Prostate gland (tissue), 2 donors: ENCODE data around the gene JMJD7. TPM values are rescaled to one million over a fixed set of nuclear protein-coding genes. Genes with fewer than 3 reads are reported as not detected.

Experiments
- DNase-seq: peaks from one replicate; pipeline ENCODE4 v3.0.0-alpha.2; 2019; ENCODE audit warnings: low spot score
- H3K27ac ChIP-seq, 2 donors: fragments of 200-600 bp; sonication (generic); 2 replicates each; pipeline ENCODE4 v1.5.1; 2017 to 2019
- H3K27me3 ChIP-seq: fragments of 200-600 bp; sonication (generic); replicated peaks from 2 replicates; pipeline ENCODE4 v1.5.1; 2019; ENCODE audit not compliant: insufficient read depth
- H3K36me3 ChIP-seq, 2 donors: fragments of 200-600 bp; sonication (generic); 1 replicate in 1 of 2; 2 replicates in 1 of 2; pipeline versions ENCODE4 v1.5.1 to v1.8.1; 2017 to 2019
- H3K4me1 ChIP-seq: fragments of 200-600 bp; sonication (generic); replicated peaks from 2 replicates; pipeline ENCODE4 v1.5.1; 2019
- H3K4me3 ChIP-seq, 2 donors: fragments of 200-600 bp; sonication (generic); 2 replicates each; pipeline ENCODE4 v1.5.1; 2017 to 2019
- H3K9me3 ChIP-seq: fragments of 200-600 bp; sonication (generic); 2 replicates; pipeline ENCODE4 v1.5.1; 2017
- CTCF ChIP-seq, 4 experiments: fragments of 200-600 bp in 2 of 4; fragments of 450-650 bp in 2 of 4; sonication (generic) in 2 of 4; IDR thresholded peaks; 1 replicate in 3 of 4; 2 replicates in 1 of 4; pipeline ENCODE4 v1.5.1; 2016 to 2019; ENCODE audit warnings: antibody characterized with exemption in 4 of 4, mild to moderate bottlenecking in 2 of 4, moderate library complexity in 2 of 4
- POLR2A ChIP-seq: fragments of 450-650 bp; IDR thresholded peaks from one replicate; pipeline ENCODE4 v1.6.1; 2016; ENCODE audit warnings: antibody characterized with exemption, mild to moderate bottlenecking
- POLR2AphosphoS5 ChIP-seq: sonication (generic); formaldehyde crosslinking; IDR thresholded peaks from one replicate; pipeline ENCODE4 v1.6.1; 2017; ENCODE audit warnings: antibody characterized with exemption
- WGBS: methylation state at CpG from one replicate; pipeline ENCODE4 v1.1.5; 2018; 5-methylcytosine and 5-hydroxymethylcytosine counted together
- intact Hi-C: fragments of 100-400 bp; cut with DNase I; formaldehyde crosslinking; loops from one replicate; pipeline ENCODE4 v1.14.2; 2022
- total RNA-seq, 2 donors: library from RNA; depleted of rRNA; stranded (reverse); fragments of >200 nt; gene quantifications; one replicate each; pipeline ENCODE4 v1.1.0, GENCODE V29; 2016

Gene JMJD7
- total RNA-seq, 2 donors from 2014 or later = 20.7 to 56.6 TPM

DNA sequence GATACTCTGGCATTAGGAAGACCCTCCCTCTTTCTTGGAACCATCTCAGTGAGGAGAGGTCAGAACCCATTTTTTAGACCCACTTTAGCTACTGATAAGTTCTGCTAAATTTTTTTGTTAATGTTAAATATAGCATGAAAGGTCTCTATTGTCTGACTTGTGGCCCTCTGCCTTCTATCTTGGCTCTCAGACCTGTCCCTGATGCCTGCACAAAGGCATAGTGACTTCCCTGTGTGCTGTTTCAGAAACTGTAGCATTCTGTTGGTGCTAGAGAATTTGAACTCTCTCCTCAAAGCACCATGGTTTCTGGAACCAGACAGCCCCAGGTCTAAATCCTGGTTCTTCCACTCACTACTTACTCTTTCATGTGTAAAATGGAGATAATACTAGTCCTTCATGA is 38.2 kb upstream of the JMJD7 start:
- Histone ChIP-seq H3K27ac (no peak overlapping the region), H3K9me3 (no peaks in the 10 kb centered on the region), H3K36me3 (no peaks in the 10 kb centered on the region), H3K27me3 (no peaks in the 10 kb centered on the region), H3K4me1 (no peaks in the 10 kb centered on the region), H3K4me3 (no peak overlapping the region)
- TF ChIP-seq POLR2AphosphoS5 (no peak), POLR2A (no peak), CTCF (IDR thresholded peaks at IDR 0.05) (no peak)
- no peak for DNase-seq
- intact Hi-C loops = no loop called here

- Histone ChIP-seq H3K36me3 (no peaks in the 10 kb centered on the region), H3K9me3 (no peaks in the 10 kb centered on the region), H3K27ac (no peak overlapping the region), H3K27me3 (no peaks in the 10 kb centered on the region), H3K4me3 (no peak overlapping the region), H3K4me1 (no peaks in the 10 kb centered on the region)
- no peak for TF ChIP-seq CTCF (IDR thresholded peaks at IDR 0.05)
- no peak for TF ChIP-seq POLR2AphosphoS5
- TF ChIP-seq POLR2A = no peak
- 78% methylated on average over 3 of the region's 3 CpGs for WGBS
- intact Hi-C loops = no loop called here
- no peak for DNase-seq
Observed at GRCh38 chr15:41790169-41790568, 37.7 kb upstream of the JMJD7 start.

DNA sequence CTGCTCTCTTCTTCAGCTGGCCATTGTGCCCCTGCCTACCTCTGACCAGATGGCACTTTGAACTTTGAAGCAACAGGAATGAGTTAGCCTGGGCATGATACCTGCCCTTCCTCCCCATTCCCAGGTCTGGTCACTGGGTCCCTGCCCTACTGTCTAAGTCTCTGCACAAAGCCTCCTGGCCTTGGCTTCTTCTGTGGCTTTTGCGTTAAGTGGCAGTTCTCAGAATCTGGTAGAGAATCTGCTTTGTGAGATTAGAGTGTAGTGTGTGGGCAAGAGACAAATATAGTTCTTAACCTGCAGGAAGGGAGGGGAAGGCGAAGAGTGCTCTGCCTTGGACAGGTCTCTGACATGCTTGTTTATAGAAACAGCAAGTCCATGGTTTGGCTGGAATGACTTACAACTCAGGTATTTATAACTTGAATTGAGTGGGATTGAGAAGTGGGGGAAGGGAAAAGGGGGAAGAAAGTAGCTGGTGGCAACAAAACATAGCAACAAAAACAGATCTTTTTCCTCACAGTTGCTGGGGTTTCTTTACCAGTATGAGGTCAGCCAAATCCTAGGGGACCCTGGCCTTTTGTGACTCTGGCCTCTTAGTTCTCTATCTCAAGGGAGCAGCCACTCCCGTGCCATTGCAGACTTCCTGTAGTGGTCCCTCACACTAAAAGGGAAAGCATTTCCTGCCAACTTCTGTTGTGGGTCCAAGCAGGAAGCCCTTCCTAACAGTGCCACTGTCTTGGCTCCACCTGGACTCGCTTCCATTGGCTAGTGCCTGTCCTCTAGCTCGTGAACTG is 36.9 kb upstream of the JMJD7 start:
- Histone ChIP-seq H3K9me3 (no peaks in the 10 kb centered on the region), H3K36me3 (no peaks in the 10 kb centered on the region), H3K4me3 (no peak overlapping the region), H3K27ac (no peak overlapping the region), H3K4me1 (no peaks in the 10 kb centered on the region), H3K27me3 (no peaks in the 10 kb centered on the region)
- TF ChIP-seq POLR2A = no peak
- peak; percentile 29 for TF ChIP-seq POLR2AphosphoS5
- WGBS = 52% methylated on average over 5 of the region's 5 CpGs
- no peak for DNase-seq
- intact Hi-C loops = no loop called here

DNA sequence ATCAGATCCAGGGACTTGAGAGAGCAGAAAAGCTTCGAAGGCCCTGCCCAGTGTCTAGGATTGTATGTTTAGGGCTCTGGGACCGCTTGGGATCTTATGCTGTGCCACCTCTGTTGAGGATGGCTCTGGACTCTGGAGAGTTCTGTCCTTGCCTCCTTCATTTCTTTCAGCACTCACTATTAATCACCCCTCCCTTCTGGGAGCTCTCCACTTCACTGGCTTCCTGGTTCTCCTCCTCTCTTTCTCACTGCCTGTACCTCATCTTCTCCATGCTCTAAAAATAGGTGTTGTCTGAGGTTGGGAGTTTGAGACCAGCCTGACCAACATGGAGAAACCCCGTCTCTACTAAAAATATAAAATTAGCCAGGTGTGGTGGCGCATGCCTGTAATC is 36.4 kb upstream of the JMJD7 start:
- TF ChIP-seq CTCF (IDR thresholded peaks at IDR 0.05) = no peak
- no peak for TF ChIP-seq POLR2A
- no peak for TF ChIP-seq POLR2AphosphoS5
- Histone ChIP-seq H3K27me3 (no peaks in the 10 kb centered on the region), H3K9me3 (no peaks in the 10 kb centered on the region), H3K4me1 (no peaks in the 10 kb centered on the region), H3K4me3 (no peak overlapping the region), H3K27ac (no peak overlapping the region), H3K36me3 (no peaks in the 10 kb centered on the region)
- no peak for DNase-seq
- 96% methylated on average over 4 of the region's 4 CpGs for WGBS
- intact Hi-C loops = no loop called here

DNA sequence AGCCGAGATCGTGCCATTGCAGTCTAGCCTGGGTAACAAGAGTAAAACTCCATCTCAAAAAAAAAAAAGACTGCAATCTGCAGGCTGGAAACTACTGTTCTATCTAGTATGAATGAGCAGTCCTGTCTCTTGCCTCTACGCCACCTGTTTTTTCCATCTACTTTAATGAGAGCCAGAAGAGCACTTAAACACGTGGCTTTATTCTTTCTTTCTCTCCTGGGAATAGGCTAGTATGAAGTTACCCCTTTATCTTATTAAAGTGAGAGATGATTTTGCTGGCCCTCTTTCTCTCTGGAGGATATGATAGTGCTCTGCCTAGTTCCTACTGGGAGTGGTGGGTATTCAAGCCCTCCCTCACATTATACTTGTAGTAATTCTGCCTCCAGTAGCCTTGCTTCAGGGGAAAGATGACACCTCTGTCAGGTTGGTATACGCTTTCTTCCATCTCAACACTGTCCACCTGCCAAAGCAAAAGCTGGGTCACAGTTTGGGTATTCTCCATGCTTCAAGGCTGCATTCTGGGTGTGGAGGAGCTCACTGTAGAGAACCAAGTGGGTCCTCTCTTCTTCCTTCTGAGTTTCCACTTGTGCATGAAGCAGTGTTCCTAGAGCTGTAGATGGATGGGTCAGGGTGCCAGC is 35.8 kb upstream of the JMJD7 start:
- Histone ChIP-seq H3K36me3 (no peaks in the 10 kb centered on the region), H3K9me3 (no peaks in the 10 kb centered on the region), H3K27me3 (no peaks in the 10 kb centered on the region), H3K4me1 (no peaks in the 10 kb centered on the region), H3K27ac (no peak overlapping the region), H3K4me3 (no peak overlapping the region)
- intact Hi-C loops = no loop called here
- no peak for DNase-seq
- 85% methylated on average over 5 of the region's 5 CpGs for WGBS
- TF ChIP-seq POLR2AphosphoS5 = no peak

DNA sequence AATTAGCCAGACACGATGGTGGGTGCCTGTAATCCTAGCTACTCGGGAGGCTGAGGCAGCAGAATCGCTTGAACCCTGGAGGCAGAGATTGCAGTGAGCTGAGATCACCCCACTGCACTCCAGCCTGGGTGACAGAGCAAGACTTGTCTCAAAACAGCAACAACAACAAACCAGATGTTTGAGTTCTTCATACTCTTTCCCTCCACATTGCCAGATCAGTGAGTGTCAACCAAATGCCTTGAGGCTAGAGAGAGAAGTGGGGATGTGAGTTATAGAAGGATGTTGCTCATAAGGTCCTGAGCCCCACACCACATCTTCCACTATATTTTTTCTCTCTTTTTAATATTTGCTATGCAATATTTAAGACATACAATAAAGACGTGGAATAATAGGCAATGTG is 33.8 kb upstream of the JMJD7 start:
- Histone ChIP-seq H3K9me3 (no peaks in the 10 kb centered on the region), H3K36me3 (no peaks in the 10 kb centered on the region), H3K4me1 (no peaks in the 10 kb centered on the region), H3K27ac (no peak overlapping the region), H3K4me3 (no peak overlapping the region), H3K27me3 (no peaks in the 10 kb centered on the region)
- intact Hi-C loops = no loop called here
- WGBS = 69% methylated on average over 4 of the region's 4 CpGs
- TF ChIP-seq POLR2AphosphoS5 = no peak
- no peak for TF ChIP-seq POLR2A
- TF ChIP-seq CTCF (IDR thresholded peaks at IDR 0.05) = no peak
- no peak for DNase-seq
